Measurements from ENCODE around the gene ACAN.

DNA sequence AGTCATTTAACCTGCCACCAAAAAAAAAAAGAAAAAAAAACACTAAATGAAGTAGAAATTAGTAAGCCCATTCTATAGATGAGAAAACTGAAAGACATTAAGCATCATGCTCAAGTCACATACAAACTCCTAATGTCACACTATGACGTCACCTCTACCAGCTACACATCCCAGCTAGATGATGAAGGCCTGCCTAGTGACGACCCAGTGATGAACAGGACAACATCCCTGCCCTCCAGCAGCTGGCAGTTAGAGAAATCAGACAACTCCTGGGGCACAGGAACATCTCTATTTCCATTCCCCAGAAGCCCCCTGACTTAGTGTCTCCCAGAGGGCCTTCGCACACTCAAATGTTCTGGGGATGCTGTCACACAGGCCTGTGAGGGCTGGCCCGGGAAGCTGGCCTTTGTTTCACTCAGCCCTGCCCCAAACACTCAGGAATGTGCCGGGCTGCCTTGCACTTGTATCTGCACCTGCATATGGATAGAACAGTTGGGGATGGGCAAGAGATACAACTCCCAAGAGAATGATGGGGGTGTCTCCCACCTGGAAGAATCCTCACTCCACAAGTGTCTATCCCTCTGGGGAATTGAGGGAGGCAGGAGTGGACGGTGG lies 99.1 kb downstream of the ACAN start:
- TF ChIP-seq EP300 (IDR thresholded peaks at IDR 0.05) (no peak), CTCF (IDR thresholded peaks at IDR 0.05) (no peak)

Measured in stomach (tissue), 4 donors.